Measurements from ENCODE around the gene MAST1.
"Not testable (repeated sequence)": the region's sequence is repeated elsewhere in the genome, so short reads cannot be mapped to it uniquely, and the experiment has no call there.

Gene MAST1

GRCh38 chr19:12815088-12815487 is 23.2 kb upstream of the MAST1 start:
- no peak for TF ChIP-seq CTCF (IDR thresholded peaks at IDR 0.05; ENCODE audit: low read depth, low read length, missing control alignments)
- in situ Hi-C loops (cut with HindIII; ENCODE audit: low sequenced_read_pairs), result loop anchor here (5.0 kb wide), 1 partner anchor 48 kb away; no protein-coding TSS in a partner anchor
- no peak overlapping the region for H3K4me3 ChIP-seq (ENCODE audit: low read depth, low read length)
- DNase-seq (ENCODE audit: low read depth), result no peak

- in situ Hi-C loops (cut with HindIII; ENCODE audit: low sequenced_read_pairs), result loop anchor here (5.0 kb wide), 1 partner anchor 50 kb away; no protein-coding TSS in a partner anchor
- H3K4me3 ChIP-seq (ENCODE audit: low read depth, low read length); DNase-seq (ENCODE audit: low read depth): not testable (repeated sequence)
Observed at GRCh38 chr19:12817188-12817587, 21.1 kb upstream of the MAST1 start.

- in situ Hi-C loops (cut with HindIII; ENCODE audit: low sequenced_read_pairs), result loop anchor here (5.0 kb wide), 1 partner anchor 51 kb away; no protein-coding TSS in a partner anchor
- not testable (repeated sequence) for DNase-seq (ENCODE audit: low read depth); H3K4me3 ChIP-seq (ENCODE audit: low read depth, low read length)
Observed at GRCh38 chr19:12817810-12818209, 20.5 kb upstream of the MAST1 start.

- H3K4me3 ChIP-seq (ENCODE audit: low read depth, low read length), result no peak overlapping the region
- no peak for DNase-seq (ENCODE audit: low read depth)
- no peak for TF ChIP-seq CTCF (IDR thresholded peaks at IDR 0.05; ENCODE audit: low read depth, low read length, missing control alignments)
- in situ Hi-C loops (cut with HindIII; ENCODE audit: low sequenced_read_pairs), result no loop called here
Observed at GRCh38 chr19:12821761-12822160, 16.6 kb upstream of the MAST1 start.

- DNase-seq (ENCODE audit: low read depth), result no peak
- peak; percentile 38 for TF ChIP-seq CTCF (IDR thresholded peaks at IDR 0.05; ENCODE audit: low read depth, low read length, missing control alignments)
- in situ Hi-C loops (cut with HindIII; ENCODE audit: low sequenced_read_pairs), result no loop called here
- H3K4me3 ChIP-seq (ENCODE audit: low read depth, low read length), result no peak overlapping the region
Observed at GRCh38 chr19:12825254-12826131, 12.8 kb upstream of the MAST1 start.

GRCh38 chr19:12828494-12828893 is 9.8 kb upstream of the MAST1 start:
- no peak for TF ChIP-seq CTCF (IDR thresholded peaks at IDR 0.05; ENCODE audit: low read depth, low read length, missing control alignments)
- in situ Hi-C loops (cut with HindIII; ENCODE audit: low sequenced_read_pairs), result no loop called here
- H3K4me3 ChIP-seq (ENCODE audit: low read depth, low read length), result no peak overlapping the region
- no peak for DNase-seq (ENCODE audit: low read depth)

GRCh38 chr19:12833418-12833737 is 4.9 kb upstream of the MAST1 start:
- no peak for TF ChIP-seq CTCF (IDR thresholded peaks at IDR 0.05; ENCODE audit: low read depth, low read length, missing control alignments)
- DNase-seq (ENCODE audit: low read depth), result no peak
- no peak overlapping the region for H3K4me3 ChIP-seq (ENCODE audit: low read depth, low read length)
- in situ Hi-C loops (cut with HindIII; ENCODE audit: low sequenced_read_pairs), result no loop called here

Data from astrocyte of the cerebellum (primary cell).